Esophagus squamous epithelium (tissue), 4 donors: ENCODE measurements around the gene FABP6.

ENCODE experiments used
- CTCF ChIP-seq, 6 experiments: fragments of 450-650 bp in 4 of 6; fragments of 200-600 bp in 2 of 6; sonication (generic) in 2 of 6; IDR thresholded peaks; one replicate each; pipeline ENCODE4 v1.5.1; 2016 to 2019; ENCODE audit warnings: antibody characterized with exemption in 6 of 6, mild to moderate bottlenecking in 4 of 6, moderate library complexity in 4 of 6
- POLR2A ChIP-seq, 4 donors: fragments of 450-650 bp; IDR thresholded peaks; one replicate each; pipeline ENCODE4 v1.6.1; 2017; ENCODE audit warnings: antibody characterized with exemption in 4 of 4, mild to moderate bottlenecking in 4 of 4, moderate library complexity in 3 of 4

GRCh38 chr5:160284291-160284873 is 55.1 kb downstream of the FABP6 start:
- no peak for TF ChIP-seq CTCF (IDR thresholded peaks at IDR 0.05)
- no peak for TF ChIP-seq POLR2A (IDR thresholded peaks at IDR 0.05)
